Neuronal stem cell (in vitro differentiated cells): ENCODE data around the gene DLG2.

Experiments
- DNase-seq: peaks from one replicate; pipeline ENCODE4 v3.0.0-alpha.2; 2013; ENCODE audit warnings: low spot score
- H2AFZ ChIP-seq: one replicate; pipeline ENCODE4 v1.6.1; 2013; ENCODE audit warnings: mild to moderate bottlenecking, low read length, inconsistent platforms
- H2AK5ac ChIP-seq: 2 replicates; pipeline ENCODE4 v1.6.1; 2013; ENCODE audit warnings: low read depth, mild to moderate bottlenecking, inconsistent platforms, low read length, moderate library complexity, mixed read lengths
- H2BK120ac ChIP-seq: 2 replicates; pipeline ENCODE4 v1.6.1; 2013; ENCODE audit warnings: low read depth, mild to moderate bottlenecking, inconsistent platforms, low read length, moderate library complexity, mixed read lengths
- H2BK12ac ChIP-seq: one replicate; pipeline ENCODE4 v1.6.1; 2013; ENCODE audit warnings: low read length, inconsistent platforms
- H2BK15ac ChIP-seq: 2 replicates; pipeline ENCODE4 v1.6.1; 2013; ENCODE audit warnings: mild to moderate bottlenecking, low read length, inconsistent platforms, mixed read lengths
- H2BK5ac ChIP-seq: one replicate; pipeline ENCODE4 v1.6.1; 2013; ENCODE audit warnings: inconsistent platforms, mild to moderate bottlenecking, low read length, moderate library complexity
- H3K14ac ChIP-seq: one replicate; pipeline ENCODE4 v1.6.1; 2013; ENCODE audit warnings: low read length, inconsistent platforms
- H3K18ac ChIP-seq: 2 replicates; pipeline ENCODE4 v1.6.1; 2013; ENCODE audit warnings: low read length, inconsistent platforms
- H3K23ac ChIP-seq: 2 replicates; pipeline ENCODE4 v1.6.1; 2013; ENCODE audit warnings: low read depth, mild to moderate bottlenecking, mixed read lengths, low read length, inconsistent platforms; ENCODE audit not compliant: poor library complexity
- H3K27ac ChIP-seq: replicated peaks from 3 replicates; pipeline ENCODE4 v1.5.1; 2013; ENCODE audit warnings: low read length, inconsistent platforms
- H3K27me3 ChIP-seq, 3 experiments: 2 replicates each; pipeline ENCODE4 v1.6.1; 2013; ENCODE audit warnings: low read length in 3 of 3, mild to moderate bottlenecking in 2 of 3, inconsistent platforms in 1 of 3, low read depth in 1 of 3, mixed read lengths in 1 of 3, moderate library complexity in 1 of 3; ENCODE audit not compliant: control insufficient read depth in 3 of 3, insufficient read depth in 3 of 3
- H3K36me3 ChIP-seq, 2 donors: replicated peaks in 1 of 2; 2 replicates each; pipeline ENCODE4 v1.6.1; 2013; ENCODE audit warnings: low read length in 2 of 2; ENCODE audit not compliant: control insufficient read depth in 2 of 2, insufficient read depth in 2 of 2
- H3K4ac ChIP-seq: 2 replicates; pipeline ENCODE4 v1.6.1; 2013; ENCODE audit warnings: inconsistent platforms, mild to moderate bottlenecking, low read length, moderate library complexity
- H3K4me1 ChIP-seq, 2 donors: 1 replicate in 1 of 2; 2 replicates in 1 of 2; pipeline ENCODE4 v1.6.1; 2013; ENCODE audit warnings: low read length in 2 of 2, low read depth in 1 of 2; ENCODE audit not compliant: control insufficient read depth in 2 of 2, insufficient read depth in 1 of 2
- H3K4me2 ChIP-seq: one replicate; pipeline ENCODE4 v1.6.1; 2013; ENCODE audit warnings: mild to moderate bottlenecking, low read length, inconsistent platforms; ENCODE audit not compliant: insufficient read depth, poor library complexity, severe bottlenecking
- H3K4me3 ChIP-seq, 2 donors: 2 replicates each; pipeline ENCODE4 v1.5.1; 2013; ENCODE audit warnings: low read length in 2 of 2, mild to moderate bottlenecking in 2 of 2, inconsistent platforms in 1 of 2, moderate library complexity in 1 of 2
- H3K79me1 ChIP-seq: one replicate; pipeline ENCODE4 v1.6.1; 2013; ENCODE audit warnings: low read depth, mild to moderate bottlenecking, inconsistent platforms, low read length, moderate library complexity
- H3K9ac ChIP-seq: one replicate; pipeline ENCODE4 v1.6.1; 2013; ENCODE audit warnings: mild to moderate bottlenecking, low read depth, low read length, inconsistent platforms; ENCODE audit not compliant: poor library complexity
- H3K9me3 ChIP-seq, 2 donors: replicated peaks in 1 of 2; 2 replicates each; pipeline versions ENCODE3 to v1.6.1; 2013; ENCODE audit warnings: low read length in 2 of 2, mild to moderate bottlenecking in 2 of 2, inconsistent platforms in 1 of 2, low read depth in 1 of 2, mixed read lengths in 1 of 2, moderate library complexity in 1 of 2; ENCODE audit not compliant: control insufficient read depth in 2 of 2, insufficient read depth in 1 of 2
- H4K8ac ChIP-seq: one replicate; pipeline ENCODE4 v1.6.1; 2013; ENCODE audit warnings: low read depth, mild to moderate bottlenecking, inconsistent platforms, low read length, moderate library complexity
- H4K91ac ChIP-seq: one replicate; pipeline ENCODE4 v1.6.1; 2013; ENCODE audit warnings: low read length, low read depth, mild to moderate bottlenecking, inconsistent platforms; ENCODE audit not compliant: poor library complexity
- WGBS, 2 donors: extraction: QIAGEN DNeasy Blood & Tissue Kit; methylation state at CpG; one replicate each; pipeline ENCODE4 v1.1.7; 2013; ENCODE audit warnings: missing lambda C conversion rate in 2 of 2, mixed read lengths in 1 of 2; ENCODE audit not compliant: insufficient read length in 2 of 2, insufficient replicate concordance in 1 of 2; ENCODE audit errors: extremely low coverage in 2 of 2; 5-methylcytosine and 5-hydroxymethylcytosine counted together

The DLG2 gene

DNA sequence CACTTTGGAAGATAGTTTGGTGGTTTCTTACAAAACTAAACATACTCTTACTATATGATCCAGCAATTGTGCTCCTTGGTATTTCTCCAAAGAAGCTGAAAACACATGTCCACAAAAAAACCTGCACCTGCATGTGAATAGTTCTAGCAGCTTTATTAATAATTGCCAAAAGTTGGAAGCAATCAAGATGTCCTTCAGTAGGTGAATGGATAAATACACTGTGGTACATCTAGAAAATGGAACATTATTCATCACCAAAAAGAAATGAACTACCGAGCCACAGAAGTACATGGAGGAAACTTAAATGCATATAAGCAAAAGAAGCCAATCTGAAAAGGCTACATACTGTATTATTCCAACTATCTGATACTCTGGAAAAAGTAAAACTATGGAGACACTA, 1771.9 kb downstream of the DLG2 start:
- Histone ChIP-seq H3K4me1 (no peaks in the 10 kb centered on the region), H4K91ac (no peak overlapping the region), H3K23ac (no peak overlapping the region), H3K4ac (no peak overlapping the region), H3K9me3 (peaks cover 0 to 9% of the 10 kb centered on the region in 2 donors), H4K8ac (no peak overlapping the region), H3K79me1 (no peaks in the 10 kb centered on the region), H3K14ac (no peak overlapping the region), H3K9ac (no peak overlapping the region), H2BK15ac (no peak overlapping the region), H2BK5ac (no peak overlapping the region), H2AK5ac (no peak overlapping the region), H3K4me2 (no peak overlapping the region), H3K36me3 (no peaks in the 10 kb centered on the region), H3K27me3 (no peaks in the 10 kb centered on the region), H2BK120ac (no peak overlapping the region), H2BK12ac (no peak overlapping the region), H3K18ac (no peak overlapping the region), H3K4me3 (no peak overlapping the region), H2AFZ (no peak overlapping the region), H3K27ac (no peak overlapping the region)
- WGBS, 2 donors = no CpG with 5 or more reads among the region's 1 CpG
- no peak for DNase-seq

DNA sequence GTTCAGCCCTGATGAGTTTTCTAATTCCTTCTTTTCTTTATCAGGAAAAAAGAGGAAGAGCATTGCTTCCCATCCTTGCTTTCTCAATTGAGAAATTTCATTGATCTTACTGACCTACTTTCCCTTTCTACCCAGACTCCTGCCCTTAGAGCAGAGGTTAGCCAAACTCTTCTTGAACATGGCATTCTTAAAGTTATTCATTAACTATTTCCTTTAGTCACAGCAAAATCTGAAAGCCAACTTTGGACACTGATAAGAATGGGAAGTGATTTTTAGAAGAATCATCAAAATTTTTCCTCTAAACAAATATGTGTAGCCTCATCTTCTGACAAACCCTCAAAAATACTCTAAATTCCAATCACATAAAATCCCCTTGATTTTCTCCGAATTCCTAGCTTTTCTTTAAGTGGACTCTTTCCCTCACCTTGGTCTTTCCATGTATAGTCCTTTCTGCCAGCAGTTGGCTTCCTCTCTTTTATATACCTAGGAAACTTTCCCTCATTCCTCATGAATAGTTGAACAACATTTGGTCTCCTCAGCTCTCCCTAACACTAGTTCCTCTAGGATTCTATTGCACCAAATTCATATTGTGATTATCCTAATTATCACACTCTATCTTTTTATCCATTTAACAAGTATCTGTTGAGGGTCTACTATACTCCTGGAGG, 1774.2 kb downstream of the DLG2 start:
- Histone ChIP-seq H3K4me1 (no peaks in the 10 kb centered on the region), H3K18ac (no peak overlapping the region), H4K91ac (no peak overlapping the region), H3K9me3 (peaks cover 0 to 6% of the 10 kb centered on the region in 2 donors), H3K23ac (no peak overlapping the region), H2BK5ac (no peak overlapping the region), H3K27me3 (no peaks in the 10 kb centered on the region), H3K4ac (no peak overlapping the region), H4K8ac (no peak overlapping the region), H3K4me3 (no peak overlapping the region), H2AFZ (no peak overlapping the region), H3K14ac (no peak overlapping the region), H3K36me3 (no peaks in the 10 kb centered on the region), H2BK15ac (no peak overlapping the region), H3K9ac (no peak overlapping the region), H3K4me2 (no peak overlapping the region), H2BK12ac (no peak overlapping the region), H2AK5ac (no peak overlapping the region), H3K27ac (no peak overlapping the region), H2BK120ac (no peak overlapping the region), H3K79me1 (no peaks in the 10 kb centered on the region)
- 100% methylated on average over 1 of the region's 1 CpG; no CpG with 5 or more reads in 1 of the 2 donors for WGBS, 2 donors
- DNase-seq = no peak

DNA sequence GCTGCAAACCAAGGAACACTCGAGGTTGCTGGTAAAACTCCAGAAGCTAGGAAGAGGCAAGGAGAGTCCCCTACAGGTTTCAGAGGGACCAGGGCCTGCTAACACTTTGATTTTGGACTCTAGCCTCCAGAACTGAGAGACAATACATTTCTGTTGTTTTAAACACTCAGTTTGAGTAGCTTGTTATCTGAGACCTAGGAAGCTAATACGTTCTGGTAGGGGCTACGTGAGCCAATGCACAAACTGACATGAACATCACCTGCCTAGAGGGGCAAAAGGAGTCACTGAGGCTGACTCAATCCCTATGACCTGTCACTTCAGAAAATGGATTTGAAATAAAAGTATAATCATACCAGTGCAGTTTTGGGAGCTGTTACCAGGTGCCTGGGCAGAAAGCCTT, 1775.1 kb downstream of the DLG2 start:
- Histone ChIP-seq H3K14ac (no peak overlapping the region), H2BK15ac (no peak overlapping the region), H3K4ac (no peak overlapping the region), H3K18ac (no peak overlapping the region), H3K4me1 (no peaks in the 10 kb centered on the region), H4K91ac (no peak overlapping the region), H3K9me3 (peaks cover 0 to 1% of the 10 kb centered on the region in 2 donors), H4K8ac (no peak overlapping the region), H3K4me2 (no peak overlapping the region), H3K27ac (no peak overlapping the region), H3K79me1 (no peaks in the 10 kb centered on the region), H2AK5ac (no peak overlapping the region), H3K9ac (no peak overlapping the region), H2BK12ac (no peak overlapping the region), H3K23ac (no peak overlapping the region), H2BK5ac (no peak overlapping the region), H3K4me3 (no peak overlapping the region), H3K27me3 (no peaks in the 10 kb centered on the region), H2AFZ (no peak overlapping the region), H2BK120ac (no peak overlapping the region), H3K36me3 (no peaks in the 10 kb centered on the region)
- no peak for DNase-seq
- WGBS, 2 donors = no CpG with 5 or more reads among the region's 3 CpGs

DNA sequence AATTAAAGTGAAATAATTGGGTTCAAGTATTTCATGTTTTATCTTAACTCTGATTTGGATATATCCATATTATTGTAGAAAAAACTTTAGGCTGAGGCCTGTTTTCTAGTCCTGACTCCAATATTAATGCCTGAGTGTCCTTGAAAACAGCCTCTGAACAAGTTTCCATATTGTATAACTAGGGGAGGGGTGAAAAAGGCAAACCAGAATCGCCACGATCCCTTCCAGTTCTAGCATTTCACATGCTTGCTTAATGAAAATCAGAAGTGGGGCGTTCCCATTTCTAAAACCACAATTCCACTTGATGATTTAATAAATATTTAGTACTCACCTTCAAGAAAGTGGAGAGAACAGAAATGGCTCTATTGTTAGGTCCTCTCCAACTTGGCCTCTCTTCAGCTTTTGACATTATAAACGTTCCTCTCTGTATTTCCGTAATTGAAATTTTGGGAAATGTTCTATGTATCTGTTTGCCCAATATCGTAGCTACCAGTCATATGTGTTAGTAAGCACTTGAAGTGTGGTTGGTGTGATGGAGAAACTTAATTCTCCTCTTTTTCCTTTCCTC, 1779.6 kb downstream of the DLG2 start:
- no peak overlapping the region for H2BK5ac ChIP-seq
- no peak overlapping the region for H4K8ac ChIP-seq
- H3K23ac ChIP-seq = no peak overlapping the region
- no peak overlapping the region for H2BK12ac ChIP-seq
- H3K27me3 ChIP-seq = no peaks in the 10 kb centered on the region
- no peak overlapping the region for H4K91ac ChIP-seq
- no peak for DNase-seq
- H3K36me3 ChIP-seq = no peaks in the 10 kb centered on the region
- no peak overlapping the region for H3K9ac ChIP-seq
- no peak overlapping the region for H2AFZ ChIP-seq
- no peaks in the 10 kb centered on the region for H3K79me1 ChIP-seq
- no peak overlapping the region for H3K27ac ChIP-seq
- no peak overlapping the region for H3K4me2 ChIP-seq
- H3K18ac ChIP-seq = no peak overlapping the region
- H3K4ac ChIP-seq = no peak overlapping the region
- no peaks in the 10 kb centered on the region for H3K4me1 ChIP-seq
- no peak overlapping the region for H3K4me3 ChIP-seq
- H2BK120ac ChIP-seq = no peak overlapping the region
- no peak overlapping the region for H2AK5ac ChIP-seq
- no CpG with 5 or more reads among the region's 6 CpGs for WGBS, 2 donors
- H3K9me3 ChIP-seq = no peaks in the 10 kb centered on the region
- no peak overlapping the region for H3K14ac ChIP-seq
- H2BK15ac ChIP-seq = no peak overlapping the region
